Measurements from ENCODE around the gene SOS2.
A peak's percentile ranks its signal among the peaks of the same experiment; 100 is the strongest.

SOS2 gene

GRCh38 chr14:50231475-50232275 lies at the start of gene SOS2:
SOS2 (minus strand) TSS chr14:50231578; CDS start chr14:50231283, 295 bp downstream.
- peak within 1 kb of the TSS; percentile 98 for H3K27ac Mint-ChIP-seq
- peaks cover 46% of the 10 kb centered on the region for H3K4me1 Mint-ChIP-seq
- no peaks in the 10 kb centered on the region for H3K27me3 Mint-ChIP-seq
- no peaks in the 10 kb centered on the region for H3K9me3 Mint-ChIP-seq
- no peaks in the 10 kb centered on the region for H3K36me3 Mint-ChIP-seq
- H3K4me3 Mint-ChIP-seq = peak within 1 kb of the TSS; percentile 95

DNA sequence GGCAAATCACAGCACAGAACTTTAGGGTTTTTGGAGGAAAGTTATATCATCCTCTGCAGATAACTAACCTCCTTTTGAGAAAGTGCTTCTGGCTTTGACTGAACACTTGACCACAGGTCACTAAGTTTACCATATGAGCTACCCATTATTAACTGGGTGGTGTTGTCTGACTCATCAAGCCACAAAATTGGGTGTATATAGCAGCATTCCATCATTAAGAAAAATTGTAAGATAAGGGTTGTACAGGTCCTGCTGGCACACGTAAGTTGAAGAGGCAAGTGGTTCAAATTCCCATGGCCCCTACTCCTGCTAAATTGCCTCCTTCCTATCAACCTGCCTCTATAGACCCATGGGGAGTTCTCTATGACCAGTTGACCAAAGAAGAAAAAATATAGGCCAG lies 41.1 kb upstream of the SOS2 start:
- Mint-ChIP-seq H3K27me3 (no peaks in the 10 kb centered on the region), H3K36me3 (peaks cover 10% of the 10 kb centered on the region), H3K4me1 (no peaks in the 10 kb centered on the region), H3K9me3 (no peaks in the 10 kb centered on the region), H3K27ac (no peak overlapping the region), H3K4me3 (no peak overlapping the region)

GRCh38 chr14:50270932-50271331 lies 39.6 kb upstream of the SOS2 start:
- H3K4me1 Mint-ChIP-seq = no peaks in the 10 kb centered on the region
- no peak overlapping the region for H3K4me3 Mint-ChIP-seq

DNA sequence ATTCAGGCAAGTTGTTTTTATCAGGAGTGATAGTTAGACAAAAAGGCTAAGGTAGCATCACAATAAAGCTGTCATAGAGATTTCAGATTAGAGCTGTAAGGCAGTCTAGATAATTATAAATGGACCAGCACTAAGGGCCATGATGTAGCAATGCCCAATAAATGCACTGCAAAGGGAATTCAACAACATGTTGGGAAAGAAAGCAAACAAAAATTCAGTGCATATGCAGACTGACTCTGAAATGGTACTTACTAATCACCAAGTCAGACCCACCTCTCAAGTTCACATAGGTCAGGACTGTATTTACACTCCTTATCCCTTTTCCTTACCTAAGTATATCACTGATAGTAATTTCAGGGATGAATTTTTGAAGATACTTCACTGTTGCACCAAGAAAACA lies 33.7 kb upstream of the SOS2 start:
- no peak overlapping the region for H3K4me3 Mint-ChIP-seq
- no peaks in the 10 kb centered on the region for H3K36me3 Mint-ChIP-seq
- H3K4me1 Mint-ChIP-seq = no peaks in the 10 kb centered on the region
- no peak overlapping the region for H3K27ac Mint-ChIP-seq
- H3K9me3 Mint-ChIP-seq = no peaks in the 10 kb centered on the region
- H3K27me3 Mint-ChIP-seq = no peaks in the 10 kb centered on the region

More at GRCh38 chr14:50270932-50271331, 39.6 kb upstream of the SOS2 start:
- Mint-ChIP-seq H3K36me3 (peaks cover 6% of the 10 kb centered on the region), H3K27ac (no peak overlapping the region), H3K27me3 (no peaks in the 10 kb centered on the region), H3K9me3 (no peaks in the 10 kb centered on the region)

- Mint-ChIP-seq H3K4me3 (no peak overlapping the region), H3K27ac (no peak overlapping the region), H3K4me1 (no peaks in the 10 kb centered on the region), H3K36me3 (no peaks in the 10 kb centered on the region), H3K27me3 (no peaks in the 10 kb centered on the region), H3K9me3 (no peaks in the 10 kb centered on the region)
Observed at GRCh38 chr14:50263321-50263720, 31.9 kb upstream of the SOS2 start.

DNA sequence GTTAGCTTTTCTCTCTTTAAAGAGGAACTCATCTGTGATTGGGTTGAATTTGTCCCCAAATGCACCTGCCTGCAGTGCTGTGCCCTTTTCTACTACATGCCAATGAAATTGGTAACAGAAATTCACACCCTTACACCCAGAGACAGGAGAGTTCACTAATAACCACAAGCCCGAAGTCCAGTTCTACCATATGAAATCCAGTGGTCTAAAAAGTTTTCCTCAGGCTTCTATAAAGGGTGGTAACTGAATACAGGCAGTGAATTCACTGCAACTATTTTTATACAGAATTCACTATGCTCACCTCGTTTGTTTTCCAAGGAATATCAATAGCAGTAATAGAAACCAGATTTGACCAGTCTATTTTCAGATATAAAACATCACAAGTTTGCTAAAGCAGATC lies 31.5 kb upstream of the SOS2 start:
- no peaks in the 10 kb centered on the region for H3K9me3 Mint-ChIP-seq
- no peaks in the 10 kb centered on the region for H3K27me3 Mint-ChIP-seq
- H3K4me1 Mint-ChIP-seq = no peaks in the 10 kb centered on the region
- no peaks in the 10 kb centered on the region for H3K36me3 Mint-ChIP-seq
- no peak overlapping the region for H3K27ac Mint-ChIP-seq
- no peak overlapping the region for H3K4me3 Mint-ChIP-seq

DNA sequence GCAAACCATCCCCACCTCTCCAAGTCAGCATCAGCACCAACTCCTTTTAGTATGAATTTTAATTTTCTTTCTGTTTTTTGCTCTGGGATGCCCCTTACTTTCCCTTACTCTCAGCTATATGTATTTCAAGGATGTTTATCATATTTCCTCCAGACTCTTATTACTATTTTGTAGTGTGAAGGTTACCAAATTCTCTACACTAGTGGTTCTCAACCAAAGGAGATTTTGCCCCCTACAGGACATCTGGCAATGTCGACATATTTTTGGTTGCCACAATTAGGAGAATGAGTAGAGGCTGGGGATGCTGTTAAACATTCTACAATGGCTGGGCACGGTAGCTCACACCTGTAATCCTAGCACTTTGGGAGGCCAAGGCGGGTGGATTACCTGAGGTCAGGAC lies 29.1 kb upstream of the SOS2 start:
- no peak overlapping the region for H3K4me3 Mint-ChIP-seq
- no peaks in the 10 kb centered on the region for H3K9me3 Mint-ChIP-seq
- H3K36me3 Mint-ChIP-seq = no peaks in the 10 kb centered on the region
- H3K4me1 Mint-ChIP-seq = no peaks in the 10 kb centered on the region
- no peak overlapping the region for H3K27ac Mint-ChIP-seq
- no peaks in the 10 kb centered on the region for H3K27me3 Mint-ChIP-seq

GRCh38 chr14:50260072-50260471 lies 28.7 kb upstream of the SOS2 start:
- Mint-ChIP-seq H3K9me3 (no peaks in the 10 kb centered on the region), H3K4me3 (no peak overlapping the region), H3K36me3 (no peaks in the 10 kb centered on the region), H3K4me1 (no peaks in the 10 kb centered on the region), H3K27me3 (no peaks in the 10 kb centered on the region), H3K27ac (no peak overlapping the region)

DNA sequence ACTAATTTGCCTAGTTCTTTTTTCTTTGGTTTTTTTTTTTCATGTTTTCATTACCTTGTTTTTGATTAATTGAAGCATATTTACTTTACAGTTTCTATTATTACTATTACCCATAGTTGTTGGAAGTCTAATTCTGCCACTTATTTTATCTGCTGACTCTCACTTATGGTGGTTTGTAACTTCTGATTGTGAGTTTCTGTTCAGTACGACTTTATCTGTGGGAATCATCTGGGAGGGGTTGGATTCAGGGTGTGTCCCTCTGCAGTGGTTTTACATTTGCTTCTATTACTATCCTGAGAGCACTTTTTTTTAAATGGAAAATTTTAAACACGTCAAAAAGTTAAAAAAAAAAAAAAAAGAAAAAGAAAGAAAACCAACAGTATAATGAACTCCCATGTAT lies 26.4 kb upstream of the SOS2 start:
- no peaks in the 10 kb centered on the region for H3K27me3 Mint-ChIP-seq
- H3K9me3 Mint-ChIP-seq = peaks cover 4% of the 10 kb centered on the region
- H3K4me1 Mint-ChIP-seq = no peaks in the 10 kb centered on the region
- H3K27ac Mint-ChIP-seq = no peak overlapping the region
- peaks cover 12% of the 10 kb centered on the region for H3K36me3 Mint-ChIP-seq
- no peak overlapping the region for H3K4me3 Mint-ChIP-seq

GRCh38 chr14:50254248-50254647 lies 22.9 kb upstream of the SOS2 start:
- H3K36me3 Mint-ChIP-seq = peaks cover 25% of the 10 kb centered on the region
- H3K4me3 Mint-ChIP-seq = no peak overlapping the region
- no peaks in the 10 kb centered on the region for H3K4me1 Mint-ChIP-seq

DNA sequence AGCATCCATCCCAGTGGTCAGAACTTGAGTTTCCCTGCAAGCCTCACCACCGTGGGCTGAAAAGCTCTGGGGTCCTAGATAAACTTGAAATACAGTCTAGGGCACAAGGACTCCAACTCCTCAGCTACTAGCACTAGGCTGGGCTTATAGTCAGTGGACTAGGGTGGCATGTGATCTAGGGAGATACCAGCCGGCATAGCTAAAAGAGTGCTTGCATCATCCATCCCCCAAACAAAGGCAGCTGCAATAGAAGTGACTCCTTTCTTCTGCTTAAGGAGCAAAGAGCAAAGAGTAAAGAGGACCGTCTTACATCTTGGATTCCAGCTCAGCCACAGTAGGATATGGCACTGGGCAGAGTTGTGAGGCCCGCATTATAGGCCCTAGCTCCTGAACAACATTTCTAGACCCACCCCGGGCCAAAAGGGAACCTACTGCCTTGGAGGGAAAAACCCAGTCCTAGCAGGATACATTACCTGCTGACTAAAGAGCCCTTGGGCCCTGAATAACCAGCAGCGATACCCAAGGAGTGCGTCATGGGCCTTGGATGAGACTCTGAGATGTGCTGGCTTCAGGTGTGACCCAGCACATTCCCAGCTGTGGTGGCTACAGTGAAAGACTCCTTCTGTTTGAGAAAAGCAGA lies 17.9 kb upstream of the SOS2 start:
- Mint-ChIP-seq H3K27me3 (no peaks in the 10 kb centered on the region), H3K36me3 (peaks cover 27% of the 10 kb centered on the region), H3K9me3 (peaks cover 4% of the 10 kb centered on the region), H3K27ac (peak overlapping the region; percentile 12), H3K4me1 (no peaks in the 10 kb centered on the region), H3K4me3 (no peak overlapping the region)

More at GRCh38 chr14:50254248-50254647, 22.9 kb upstream of the SOS2 start:
- no peak overlapping the region for H3K27ac Mint-ChIP-seq
- H3K9me3 Mint-ChIP-seq = peaks cover 4% of the 10 kb centered on the region
- no peaks in the 10 kb centered on the region for H3K27me3 Mint-ChIP-seq

GRCh38 chr14:50247245-50247644 lies 15.9 kb upstream of the SOS2 start:
- Mint-ChIP-seq H3K27ac (no peak overlapping the region), H3K4me1 (no peaks in the 10 kb centered on the region), H3K4me3 (no peak overlapping the region), H3K9me3 (no peaks in the 10 kb centered on the region), H3K27me3 (no peaks in the 10 kb centered on the region), H3K36me3 (peaks cover 12% of the 10 kb centered on the region)

GRCh38 chr14:50242566-50243310 lies 11.4 kb upstream of the SOS2 start:
- H3K9me3 Mint-ChIP-seq = no peaks in the 10 kb centered on the region
- no peaks in the 10 kb centered on the region for H3K4me1 Mint-ChIP-seq
- H3K27me3 Mint-ChIP-seq = no peaks in the 10 kb centered on the region
- H3K4me3 Mint-ChIP-seq = no peak overlapping the region
- no peak overlapping the region for H3K27ac Mint-ChIP-seq
- H3K36me3 Mint-ChIP-seq = no peaks in the 10 kb centered on the region

DNA sequence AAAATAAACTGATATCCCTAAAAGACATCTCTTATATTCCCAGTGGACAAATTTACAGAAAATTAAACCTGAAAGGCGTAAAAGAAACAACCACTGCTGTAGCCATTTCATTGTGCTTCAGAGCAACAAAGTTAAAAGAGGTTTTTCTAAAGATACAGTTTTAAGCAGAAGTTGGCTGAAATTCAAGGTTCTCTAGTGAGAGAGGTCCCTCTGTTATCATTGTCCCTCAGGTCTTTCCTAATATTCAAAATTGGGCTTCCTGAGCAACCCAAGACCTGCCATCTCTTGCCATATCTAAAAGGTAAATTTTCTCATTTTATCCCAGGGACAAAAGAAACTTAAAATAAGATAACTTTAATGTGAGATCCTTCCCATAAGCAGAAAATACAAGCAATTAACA lies 10.7 kb upstream of the SOS2 start:
- Mint-ChIP-seq H3K4me1 (no peaks in the 10 kb centered on the region), H3K4me3 (no peak overlapping the region), H3K27ac (no peak overlapping the region), H3K9me3 (no peaks in the 10 kb centered on the region), H3K36me3 (no peaks in the 10 kb centered on the region), H3K27me3 (no peaks in the 10 kb centered on the region)

DNA sequence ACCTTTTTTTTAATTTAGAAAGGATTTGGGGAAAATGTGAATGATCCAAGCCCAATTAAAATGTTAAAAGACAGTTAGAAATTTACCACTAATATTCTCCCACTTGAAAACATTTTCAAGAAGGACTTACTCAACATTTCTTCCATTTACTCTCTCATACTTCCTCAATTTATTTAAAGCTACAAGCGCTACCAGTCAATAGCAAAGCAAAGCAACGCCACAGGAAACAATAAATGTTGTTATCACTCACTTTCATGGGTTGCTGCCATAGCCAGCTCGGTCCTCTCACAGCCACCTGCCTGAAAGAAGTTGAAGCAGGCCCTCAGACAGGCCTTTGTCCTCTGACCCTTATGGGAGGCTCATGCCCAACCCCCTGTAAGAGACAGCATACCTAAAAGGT lies 6.0 kb upstream of the SOS2 start:
- no peaks in the 10 kb centered on the region for H3K27me3 Mint-ChIP-seq
- H3K36me3 Mint-ChIP-seq = no peaks in the 10 kb centered on the region
- peaks cover 9% of the 10 kb centered on the region for H3K4me1 Mint-ChIP-seq
- H3K4me3 Mint-ChIP-seq = no peak overlapping the region
- no peak overlapping the region for H3K27ac Mint-ChIP-seq
- H3K9me3 Mint-ChIP-seq = no peaks in the 10 kb centered on the region

- Mint-ChIP-seq H3K36me3 (no peaks in the 10 kb centered on the region), H3K27ac (peak overlapping the region; percentile 84), H3K4me3 (peak overlapping the region; percentile 52), H3K4me1 (peaks cover 32% of the 10 kb centered on the region), H3K9me3 (no peaks in the 10 kb centered on the region), H3K27me3 (no peaks in the 10 kb centered on the region)
Observed at GRCh38 chr14:50233951-50234250, 2.5 kb upstream of the SOS2 start.
